Measurements from ENCODE around the gene CLDN7. TPM values are rescaled to one million over a fixed set of nuclear protein-coding genes. Genes with fewer than 3 reads are reported as not detected.

The CLDN7 gene
- total RNA-seq, 2 experiments from 2014 or later = 1.1 to 1.2 TPM

DNA sequence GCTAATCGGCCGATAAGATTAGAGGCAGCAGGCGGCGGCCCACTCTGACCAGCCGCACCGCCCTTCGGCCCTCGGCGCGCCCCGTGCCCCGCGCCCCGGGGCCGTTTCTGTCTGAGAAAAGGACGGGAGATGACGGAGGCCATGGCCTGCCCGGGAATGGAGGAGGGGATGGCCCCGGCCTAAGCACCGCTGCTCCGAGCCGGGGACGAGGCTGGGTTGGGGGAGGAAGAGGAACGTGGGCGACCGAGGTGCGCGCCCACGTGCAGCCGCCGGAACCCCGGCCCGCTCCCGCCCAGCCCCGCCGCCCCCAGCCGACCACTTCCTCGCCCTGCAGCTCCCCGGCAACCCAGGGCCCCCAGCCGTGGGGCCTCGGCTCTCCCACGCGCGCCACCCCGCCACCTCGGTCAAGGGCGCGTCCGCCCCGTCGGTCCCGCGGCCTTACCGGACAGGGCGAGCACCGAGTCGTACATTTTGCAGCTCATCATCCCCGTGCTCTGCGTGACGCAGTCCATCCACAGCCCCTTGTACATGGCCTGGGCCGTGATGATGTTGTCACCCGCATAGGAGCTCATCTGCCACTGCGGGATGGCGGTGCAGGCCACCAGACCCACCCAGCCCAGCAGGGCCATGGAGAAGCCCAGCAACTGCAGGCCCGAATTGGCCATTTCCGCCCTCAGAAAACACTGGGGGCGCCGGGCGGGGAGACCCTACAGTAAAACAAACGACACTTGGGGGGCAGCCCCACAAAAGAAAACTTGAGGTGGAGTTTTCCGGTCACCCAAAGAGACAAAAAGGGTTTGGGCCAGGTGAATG, 693 bp downstream of the CLDN7 start:
- Mint-ChIP-seq H3K4me3 (peak overlapping the region; percentile 76), H3K9me3 (no peaks in the 10 kb centered on the region), H3K4me1 (ENCODE audit: low read depth) (peaks cover 28% of the 10 kb centered on the region), H3K36me3 (ENCODE audit: low read depth) (peaks cover 23% of the 10 kb centered on the region), H3K27ac (peak overlapping the region; percentile 59), H3K27me3 (peaks cover 11% of the 10 kb centered on the region)
- CTCF ChIA-PET = no interaction called here
- intact Hi-C loops (cut with DNase I, micrococcal nuclease) = no loop called here
- H3K4me3 ChIP-seq (ENCODE audit: low read length) = peak overlapping the region; percentile 50
- TF ChIP-seq, protein P1, sequence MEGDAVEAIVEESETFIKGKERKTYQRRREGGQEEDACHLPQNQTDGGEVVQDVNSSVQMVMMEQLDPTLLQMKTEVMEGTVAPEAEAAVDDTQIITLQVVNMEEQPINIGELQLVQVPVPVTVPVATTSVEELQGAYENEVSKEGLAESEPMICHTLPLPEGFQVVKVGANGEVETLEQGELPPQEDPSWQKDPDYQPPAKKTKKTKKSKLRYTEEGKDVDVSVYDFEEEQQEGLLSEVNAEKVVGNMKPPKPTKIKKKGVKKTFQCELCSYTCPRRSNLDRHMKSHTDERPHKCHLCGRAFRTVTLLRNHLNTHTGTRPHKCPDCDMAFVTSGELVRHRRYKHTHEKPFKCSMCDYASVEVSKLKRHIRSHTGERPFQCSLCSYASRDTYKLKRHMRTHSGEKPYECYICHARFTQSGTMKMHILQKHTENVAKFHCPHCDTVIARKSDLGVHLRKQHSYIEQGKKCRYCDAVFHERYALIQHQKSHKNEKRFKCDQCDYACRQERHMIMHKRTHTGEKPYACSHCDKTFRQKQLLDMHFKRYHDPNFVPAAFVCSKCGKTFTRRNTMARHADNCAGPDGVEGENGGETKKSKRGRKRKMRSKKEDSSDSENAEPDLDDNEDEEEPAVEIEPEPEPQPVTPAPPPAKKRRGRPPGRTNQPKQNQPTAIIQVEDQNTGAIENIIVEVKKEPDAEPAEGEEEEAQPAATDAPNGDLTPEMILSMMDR (IDR thresholded peaks at IDR 0.05) = no peak
- POLR2A ChIA-PET = interaction anchor here (1.0 to 1.1 kb wide), 4 partner anchors 19 to 75 kb away, joined by 3 to 5 read pairs (median 4); partner anchors contain the start of genes ACAP1 and GABARAP
- peaks cover 25% of the 10 kb centered on the region for H3K36me3 ChIP-seq (ENCODE audit: insufficient read depth, low read length)
- H3K27me3 ChIP-seq (ENCODE audit: control insufficient read depth in 1 of 2, insufficient read depth in 2 of 2, low read length in 2 of 2) = peaks cover 12 to 13% of the 10 kb centered on the region in 2 experiments
- H3K27ac ChIP-seq (ENCODE audit: low read depth in 1 of 2, low read length in 2 of 2) = peak overlapping the region in 1 of 2 donors; percentile 21
- peaks cover 0 to 7% of the 10 kb centered on the region in 2 experiments for H3K9me3 ChIP-seq (ENCODE audit: control insufficient read depth in 1 of 2, insufficient read depth in 1 of 2, low read length in 2 of 2)
- DNase-seq (peak in 6 of 14 experiments; percentile 14 to 59 (median 48)), ATAC-seq (ENCODE audit: poor library complexity) (peak; percentile 51)
- peaks cover 35% of the 10 kb centered on the region for H3K4me1 ChIP-seq (ENCODE audit: insufficient read depth, low read length)

- peak overlapping the region; percentile 50 for H3K4me3 ChIP-seq (ENCODE audit: low read length)
- Mint-ChIP-seq H3K9me3 (no peaks in the 10 kb centered on the region), H3K36me3 (ENCODE audit: low read depth) (peaks cover 31% of the 10 kb centered on the region), H3K27me3 (peaks cover 10% of the 10 kb centered on the region), H3K27ac (peak overlapping the region; percentile 55), H3K4me1 (ENCODE audit: low read depth) (peaks cover 28% of the 10 kb centered on the region), H3K4me3 (peak overlapping the region; percentile 69)
- DNase-seq (peak in 9 of 14 experiments; percentile 21 to 54 (median 45)), ATAC-seq (ENCODE audit: poor library complexity) (peak; percentile 53)
- peaks cover 0 to 7% of the 10 kb centered on the region in 2 experiments for H3K9me3 ChIP-seq (ENCODE audit: control insufficient read depth in 1 of 2, insufficient read depth in 1 of 2, low read length in 2 of 2)
- ChIA-PET CTCF (no interaction called here), POLR2A (interaction anchor here (1.1 kb wide), 2 partner anchors 21 to 76 kb away, joined by 4 to 5 read pairs; partner anchors contain the start of gene ACAP1)
- TF ChIP-seq, protein P1 (IDR thresholded peaks at IDR 0.05) = no peak
- intact Hi-C loops (cut with DNase I, micrococcal nuclease) = no loop called here
- H3K36me3 ChIP-seq (ENCODE audit: insufficient read depth, low read length) = peaks cover 30% of the 10 kb centered on the region
- H3K4me1 ChIP-seq (ENCODE audit: insufficient read depth, low read length) = peaks cover 35% of the 10 kb centered on the region
- peaks cover 12 to 13% of the 10 kb centered on the region in 2 experiments for H3K27me3 ChIP-seq (ENCODE audit: control insufficient read depth in 1 of 2, insufficient read depth in 2 of 2, low read length in 2 of 2)
- H3K27ac ChIP-seq (ENCODE audit: low read depth in 1 of 2, low read length in 2 of 2) = peak overlapping the region in 1 of 2 donors; percentile 21
Measured at GRCh38 chr17:7260651-7261378, 1.5 kb downstream of the CLDN7 start.

- POLR2A ChIA-PET = no interaction called here
- Histone ChIP-seq H3K4me3 (ENCODE audit: low read length) (no peak overlapping the region), H3K36me3 (ENCODE audit: insufficient read depth, low read length) (peaks cover 30% of the 10 kb centered on the region), H3K4me1 (ENCODE audit: insufficient read depth, low read length) (peaks cover 35% of the 10 kb centered on the region), H3K27me3 (ENCODE audit: control insufficient read depth in 1 of 2, insufficient read depth in 2 of 2, low read length in 2 of 2) (peaks cover 12 to 13% of the 10 kb centered on the region in 2 experiments), H3K9me3 (ENCODE audit: control insufficient read depth in 1 of 2, insufficient read depth in 1 of 2, low read length in 2 of 2) (peaks cover 0 to 7% of the 10 kb centered on the region in 2 experiments), H3K27ac (ENCODE audit: low read depth in 1 of 2, low read length in 2 of 2) (no peak overlapping the region)
- CTCF ChIA-PET = no interaction called here
- H3K36me3 Mint-ChIP-seq (ENCODE audit: low read depth) = peaks cover 34% of the 10 kb centered on the region
- peak in 1 of 14 experiments; percentile 21 for DNase-seq
- H3K4me1 Mint-ChIP-seq (ENCODE audit: low read depth) = peaks cover 28% of the 10 kb centered on the region
- peak overlapping the region; percentile 55 for H3K27ac Mint-ChIP-seq
- intact Hi-C loops (cut with DNase I, micrococcal nuclease) = no loop called here
- TF ChIP-seq, protein P1 (IDR thresholded peaks at IDR 0.05) = no peak
- H3K9me3 Mint-ChIP-seq = no peaks in the 10 kb centered on the region
- H3K4me3 Mint-ChIP-seq = peak overlapping the region; percentile 69
- no peak for ATAC-seq (ENCODE audit: poor library complexity)
- H3K27me3 Mint-ChIP-seq = peaks cover 10% of the 10 kb centered on the region
Measured at GRCh38 chr17:7260151-7260550, 2.1 kb downstream of the CLDN7 start.
